HCT116 (cell line): ENCODE measurements around the gene PLAGL2. TPM values are rescaled to one million over a fixed set of nuclear protein-coding genes. Genes with fewer than 3 reads are reported as not detected.

Source experiments
- ATAC-seq: fragments of 200-7000 bp; cut with Tn5 transposase; 2 replicates; pipeline ENCODE4 v1.9.1; 2020; ENCODE audit warnings: mild to moderate bottlenecking, moderate library complexity
- BruUV-seq: library from RNA; stranded (reverse); fragments of 400-500 nt; replicated peaks from 2 replicates; lab custom pipeline; 2021; lab: Mats Ljungman, UMichigan
- CTCF ChIA-PET: fragments of 300-600 bp; sonication (Branson Sonifier 250); formaldehyde crosslinking; loops from one replicate; lab custom pipeline; 2021; ENCODE audit warnings: antibody characterized with exemption; lab: Charles Lee
- POLR2A ChIA-PET: fragments of 300-600, 350-600 bp; sonication (Branson Sonifier 250); formaldehyde crosslinking; loops from one replicate; lab custom pipeline; 2021; ENCODE audit warnings: antibody characterized with exemption; lab: Charles Lee
- RAD21 ChIA-PET, 2 experiments: fragments of 300-600 bp; sonication (Branson Sonifier 250); formaldehyde crosslinking; loops; one replicate each; lab custom pipeline; 2023; ENCODE audit warnings: low total read pairs in 2 of 2; ENCODE audit not compliant: uncharacterized antibody in 2 of 2, unreplicated experiment in 2 of 2, low non-redundant PET in 1 of 2; lab: Charles Lee
- DNase-seq: peaks from one replicate; pipeline ENCODE4 v3.0.0-alpha.2; 2010; ENCODE audit warnings: low read depth, low spot score
- H2AFZ ChIP-seq: fragments of 200-600 bp; shearing (Covaris generic), sonication (generic); 2 replicates; pipeline ENCODE4 v1.6.1; 2017; ENCODE audit warnings: low read depth, mixed run types, mixed read lengths, antibody characterized with exemption, low read length; ENCODE audit not compliant: poor library complexity, severe bottlenecking
- H3K27ac ChIP-seq: 2 replicates; pipeline ENCODE4 v1.5.1; 2012; ENCODE audit warnings: low read depth, low read length
- H3K27me3 ChIP-seq: fragments of 200-600 bp; sonication (generic); 2 replicates; pipeline ENCODE4 v1.6.1; 2016; ENCODE audit warnings: mixed run types, low read length, mixed read lengths; ENCODE audit not compliant: insufficient read depth
- H3K36me3 ChIP-seq, 2 experiments: fragments of 200-500 bp in 1 of 2; fragments of 200-600 bp in 1 of 2; sonication (Bioruptor generic) in 1 of 2; sonication (generic) in 1 of 2; 2 replicates each; pipeline versions ENCODE4 v1.5.1 to v1.6.1; 2014 to 2016; ENCODE audit warnings: low read length in 2 of 2, inconsistent platforms in 1 of 2, mixed read lengths in 1 of 2, mixed run types in 1 of 2; ENCODE audit not compliant: insufficient read depth in 2 of 2, control insufficient read depth in 1 of 2
- H3K4me1 ChIP-seq, 2 experiments: fragments of 200-600 bp in 1 of 2; sonication (generic) in 1 of 2; 2 replicates each; pipeline versions ENCODE4 v1.5.1 to v1.6.1; 2012 to 2017; ENCODE audit warnings: low read length in 2 of 2, inconsistent platforms in 1 of 2, mild to moderate bottlenecking in 1 of 2, mixed read lengths in 1 of 2, mixed run types in 1 of 2, moderate library complexity in 1 of 2; ENCODE audit not compliant: insufficient read depth in 2 of 2, control insufficient read depth in 1 of 2
- H3K4me2 ChIP-seq: fragments of 200-600 bp; sonication (generic); 2 replicates; pipeline ENCODE4 v1.6.1; 2017; ENCODE audit warnings: mixed run types, low read length, mixed read lengths
- H3K4me3 ChIP-seq, 2 experiments: fragments of 200-600 bp in 1 of 2; sonication (generic) in 1 of 2; replicated peaks in 1 of 2; 2 replicates each; pipeline ENCODE4 v1.5.1; 2011 to 2016; ENCODE audit warnings: low read length in 2 of 2, control low read depth in 1 of 2, low read depth in 1 of 2, mild to moderate bottlenecking in 1 of 2, mixed read lengths in 1 of 2, mixed run types in 1 of 2
- H3K79me2 ChIP-seq: fragments of 200-600 bp; sonication (generic); 2 replicates; pipeline ENCODE4 v1.6.1; 2017; ENCODE audit warnings: mild to moderate bottlenecking, mixed run types, low read length, moderate library complexity, mixed read lengths; ENCODE audit not compliant: insufficient read depth
- H3K9ac ChIP-seq: fragments of 200-600 bp; sonication (generic); 2 replicates; pipeline ENCODE4 v1.6.1; 2016; ENCODE audit warnings: low read length, mixed read lengths
- H3K9me2 ChIP-seq: fragments of 200-600 bp; sonication (generic), shearing (Covaris generic); 2 replicates; pipeline ENCODE4 v1.6.1; 2017; ENCODE audit warnings: mixed run types, mild to moderate bottlenecking, moderate library complexity; ENCODE audit not compliant: insufficient read depth
- H3K9me3 ChIP-seq, 2 experiments: fragments of 200-500 bp in 1 of 2; fragments of 200-600 bp in 1 of 2; sonication (Bioruptor generic) in 1 of 2; sonication (generic) in 1 of 2; 2 replicates each; pipeline ENCODE4 v1.6.1; 2014 to 2017; ENCODE audit warnings: low read length in 2 of 2, mixed read lengths in 2 of 2, inconsistent platforms in 1 of 2, low read depth in 1 of 2, mild to moderate bottlenecking in 1 of 2, mixed run types in 1 of 2, moderate library complexity in 1 of 2; ENCODE audit not compliant: control insufficient read depth in 1 of 2, insufficient read depth in 1 of 2
- H4K20me1 ChIP-seq: fragments of 200-600 bp; sonication (generic), shearing (Covaris generic); 2 replicates; pipeline ENCODE4 v1.6.1; 2017; ENCODE audit warnings: mixed run types, mild to moderate bottlenecking, moderate library complexity; ENCODE audit not compliant: insufficient read depth
- CBX3 ChIP-seq: IDR thresholded peaks from 2 replicates; pipeline ENCODE4 v1.6.1; 2012; ENCODE audit warnings: low read depth
- CEBPB ChIP-seq: IDR thresholded peaks from 2 replicates; pipeline ENCODE4 v1.6.1; 2012; ENCODE audit warnings: low read depth
- EGR1 ChIP-seq: IDR thresholded peaks from 2 replicates; pipeline ENCODE4 v1.6.1; 2012; ENCODE audit warnings: low read depth
- ELF1 ChIP-seq: IDR thresholded peaks from 2 replicates; pipeline ENCODE4 v1.6.1; 2012; ENCODE audit warnings: low read depth, borderline replicate concordance
- EZH2 ChIP-seq: fragments of 200-600 bp; sonication (generic); IDR thresholded peaks from 2 replicates; pipeline ENCODE4 v1.6.1; 2017; ENCODE audit warnings: antibody characterized with exemption, mixed run types
- EZH2phosphoT487 ChIP-seq: fragments of 200-600 bp; IDR thresholded peaks from 2 replicates; pipeline ENCODE4 v1.6.1; 2018; ENCODE audit warnings: antibody characterized with exemption, borderline replicate concordance
- FOSL1 ChIP-seq: IDR thresholded peaks from 2 replicates; pipeline ENCODE4 v1.6.1; 2012; ENCODE audit warnings: low read depth
- JUND ChIP-seq: IDR thresholded peaks from 2 replicates; pipeline ENCODE4 v1.6.1; 2012
- POLR2A ChIP-seq: IDR thresholded peaks from 2 replicates; pipeline ENCODE4 v1.7.0; 2011; ENCODE audit warnings: borderline replicate concordance; ENCODE audit not compliant: insufficient read depth, insufficient read length; ENCODE audit errors: extremely low read depth
- POLR2AphosphoS5 ChIP-seq: IDR thresholded peaks from 2 replicates; pipeline ENCODE4 v1.6.1; 2011; ENCODE audit warnings: mild to moderate bottlenecking, low read depth, low read length, moderate library complexity
- RAD21 ChIP-seq: IDR thresholded peaks from 2 replicates; pipeline ENCODE4 v1.6.1; 2012; ENCODE audit warnings: low read depth, mild to moderate bottlenecking
- SP1 ChIP-seq: IDR thresholded peaks from 2 replicates; pipeline ENCODE4 v1.6.1; 2012; ENCODE audit warnings: low read depth
- SRF ChIP-seq: IDR thresholded peaks from 2 replicates; pipeline ENCODE4 v1.6.1; 2012; ENCODE audit warnings: low read depth
- YY1 ChIP-seq: IDR thresholded peaks from 2 replicates; pipeline ENCODE4 v1.6.1; 2011; ENCODE audit warnings: low read length, low read depth, moderate library complexity, mild to moderate bottlenecking; ENCODE audit not compliant: insufficient replicate concordance; ENCODE audit errors: extremely low read depth
- ZFX ChIP-seq: fragments of 450-650 bp; IDR thresholded peaks from 2 replicates; pipeline ENCODE4 v1.6.1; 2017
- ZNF274 ChIP-seq: fragments of 200-500 bp; sonication (Bioruptor generic); IDR thresholded peaks from 2 replicates; pipeline ENCODE4 v1.6.1; 2014; ENCODE audit warnings: mild to moderate bottlenecking, low read depth, low read length, inconsistent platforms
- intact Hi-C: fragments of 100-400 bp; cut with micrococcal nuclease; formaldehyde crosslinking; loops from 2 replicates; pipeline ENCODE4 v1.10.0; 2022
- total RNA-seq: library from RNA; stranded (reverse); gene quantifications from one replicate; pipeline ENCODE4 v1.2.1, GENCODE V29; 2021; ENCODE audit not compliant: unreplicated experiment
- TF ChIP-seq, protein P1 (sequence below): IDR thresholded peaks from 2 replicates; pipeline ENCODE4 v1.6.1; 2011; ENCODE audit warnings: mild to moderate bottlenecking, low read length, moderate library complexity; ENCODE audit not compliant: insufficient replicate concordance; ENCODE audit errors: extremely low read depth
- TF ChIP-seq, protein P2 (sequence below): IDR thresholded peaks from 2 replicates; pipeline ENCODE4 v1.6.1; 2012

Gene PLAGL2
- total RNA-seq, 1 experiment from 2014 or later, result 18.3 TPM

DNA sequence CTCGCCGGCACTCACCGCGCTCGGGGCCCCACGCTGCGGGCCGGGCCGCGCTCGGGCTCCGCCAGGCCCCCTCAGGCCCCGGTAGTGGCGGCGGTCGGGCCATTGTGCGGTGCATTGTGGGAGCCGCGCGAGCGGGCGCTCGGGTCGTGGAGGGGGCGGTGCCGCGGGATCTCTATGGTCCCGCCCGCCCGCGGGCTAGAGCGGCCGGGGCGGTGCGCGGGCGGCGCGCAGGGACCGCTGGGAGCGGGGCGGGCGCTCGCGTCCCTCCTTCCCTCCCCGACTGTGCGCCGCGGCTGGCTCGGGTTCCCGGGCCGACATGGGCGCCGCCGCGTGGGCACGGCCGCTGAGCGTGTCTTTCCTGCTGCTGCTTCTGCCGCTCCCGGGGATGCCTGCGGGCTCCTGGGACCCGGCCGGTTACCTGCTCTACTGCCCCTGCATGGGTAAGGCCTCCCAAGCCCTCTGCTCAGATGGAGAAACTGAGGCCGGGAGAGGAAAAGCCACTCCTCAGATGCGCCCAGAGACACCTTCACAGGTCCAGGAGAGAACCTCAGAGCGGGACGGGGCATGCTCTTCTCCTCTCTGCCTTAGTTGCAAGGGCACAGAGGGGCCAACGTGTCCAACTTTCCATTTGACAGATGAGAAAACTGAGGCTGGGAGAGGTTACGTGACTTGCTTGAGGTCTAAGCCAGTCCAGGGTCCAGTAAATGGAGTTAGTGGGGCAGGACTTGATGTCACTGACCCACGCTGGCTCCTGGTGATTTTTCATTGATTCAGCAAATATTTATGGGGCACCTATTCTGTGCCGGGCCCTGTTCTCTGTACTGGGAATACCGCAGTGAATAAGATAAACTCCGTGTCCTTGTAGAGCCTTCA is at the start of gene PLAGL2, which contains the start of gene POFUT1 (continued):
- TF ChIP-seq JUND (no peak), ZNF274 (no peak), SRF (no peak), SP1 (no peak; the same call in 1 of the 2 replicates), FOSL1 (no peak), POLR2A (no peak), CEBPB (no peak)

DNA sequence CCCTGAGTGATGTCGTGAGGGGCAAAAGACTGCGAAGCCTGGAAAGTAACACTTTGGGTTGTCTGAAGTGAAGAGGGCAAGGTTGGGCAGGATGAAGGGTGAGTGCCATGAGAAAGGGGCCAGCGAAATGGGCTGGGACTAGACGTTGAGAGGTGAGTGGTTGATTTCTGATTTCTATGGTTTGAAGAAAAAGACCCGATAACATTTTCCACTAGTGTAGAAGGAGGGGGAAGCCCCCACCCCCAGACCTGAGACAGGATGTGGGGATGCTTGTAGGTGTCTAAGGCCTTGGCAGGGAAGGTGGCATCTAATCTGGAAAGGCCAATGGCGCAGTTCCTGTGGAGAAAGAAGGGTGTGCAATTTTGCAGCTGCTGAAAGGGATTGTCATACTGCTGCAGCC is 44.6 kb upstream of the PLAGL2 start:
- TF ChIP-seq ELF1, result no peak
- DNase-seq (no peak), ATAC-seq (no peak)
- ChIA-PET CTCF (no interaction called here), RAD21 (no interaction called here), POLR2A (no interaction called here)
- Histone ChIP-seq H3K4me2 (no peak overlapping the region), H3K4me3 (no peak overlapping the region), H4K20me1 (no peaks in the 10 kb centered on the region), H2AFZ (no peak overlapping the region), H3K27ac (no peak overlapping the region), H3K9ac (no peak overlapping the region), H3K9me3 (no peaks in the 10 kb centered on the region), H3K27me3 (no peaks in the 10 kb centered on the region), H3K79me2 (no peaks in the 10 kb centered on the region), H3K4me1 (peaks cover 4 to 6% of the 10 kb centered on the region in 2 experiments; a peak in 3 of 4 replicates), H3K9me2 (no peaks in the 10 kb centered on the region), H3K36me3 (no peaks in the 10 kb centered on the region)
- intact Hi-C loops, result no loop called here
- no TSS peak for BruUV-seq

DNA sequence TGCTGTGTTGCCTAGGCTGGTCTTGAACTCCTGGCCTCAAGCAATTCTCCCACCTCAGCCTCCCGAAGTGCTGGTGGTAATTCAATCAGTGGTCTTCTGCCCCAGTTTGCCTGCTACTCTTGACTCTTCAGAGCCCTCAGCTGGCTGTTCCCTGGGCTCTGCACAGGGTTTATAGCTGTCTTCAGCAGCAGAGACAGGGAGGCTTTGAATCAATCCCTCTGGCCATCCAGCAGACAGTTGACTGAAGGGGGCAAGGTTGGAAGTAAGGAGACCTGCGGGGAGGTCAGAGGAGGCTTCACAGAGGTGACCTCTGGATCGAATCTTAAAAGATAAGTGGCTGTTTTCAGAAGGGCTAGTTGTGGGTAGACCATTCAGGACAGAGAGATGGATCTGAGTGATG is 43.9 kb upstream of the PLAGL2 start:
- CTCF ChIA-PET, result no interaction called here
- intact Hi-C loops, result no loop called here
- no TSS peak for BruUV-seq
- Histone ChIP-seq H3K36me3 (no peaks in the 10 kb centered on the region), H3K9me3 (no peaks in the 10 kb centered on the region), H3K79me2 (no peaks in the 10 kb centered on the region), H2AFZ (no peak overlapping the region), H3K4me3 (no peak overlapping the region), H3K9me2 (no peaks in the 10 kb centered on the region), H4K20me1 (no peaks in the 10 kb centered on the region), H3K4me1 (peaks cover 4 to 6% of the 10 kb centered on the region in 2 experiments; a peak in 3 of 4 replicates), H3K27ac (no peak overlapping the region), H3K4me2 (no peak overlapping the region), H3K27me3 (no peaks in the 10 kb centered on the region), H3K9ac (no peak overlapping the region)
- ATAC-seq, result no peak
- no peak for DNase-seq
- POLR2A ChIA-PET, result no interaction called here
- RAD21 ChIA-PET, result no interaction called here
- TF ChIP-seq ZFX (no peak), EZH2phosphoT487 (no peak), RAD21 (no peak), POLR2A (no peak), CBX3 (no peak), JUND (no peak), POLR2AphosphoS5 (no peak), FOSL1 (no peak), ZNF274 (no peak), EGR1 (no peak), YY1 (no peak), EZH2 (no peak), ELF1 (no peak)
- TF ChIP-seq, protein P1, sequence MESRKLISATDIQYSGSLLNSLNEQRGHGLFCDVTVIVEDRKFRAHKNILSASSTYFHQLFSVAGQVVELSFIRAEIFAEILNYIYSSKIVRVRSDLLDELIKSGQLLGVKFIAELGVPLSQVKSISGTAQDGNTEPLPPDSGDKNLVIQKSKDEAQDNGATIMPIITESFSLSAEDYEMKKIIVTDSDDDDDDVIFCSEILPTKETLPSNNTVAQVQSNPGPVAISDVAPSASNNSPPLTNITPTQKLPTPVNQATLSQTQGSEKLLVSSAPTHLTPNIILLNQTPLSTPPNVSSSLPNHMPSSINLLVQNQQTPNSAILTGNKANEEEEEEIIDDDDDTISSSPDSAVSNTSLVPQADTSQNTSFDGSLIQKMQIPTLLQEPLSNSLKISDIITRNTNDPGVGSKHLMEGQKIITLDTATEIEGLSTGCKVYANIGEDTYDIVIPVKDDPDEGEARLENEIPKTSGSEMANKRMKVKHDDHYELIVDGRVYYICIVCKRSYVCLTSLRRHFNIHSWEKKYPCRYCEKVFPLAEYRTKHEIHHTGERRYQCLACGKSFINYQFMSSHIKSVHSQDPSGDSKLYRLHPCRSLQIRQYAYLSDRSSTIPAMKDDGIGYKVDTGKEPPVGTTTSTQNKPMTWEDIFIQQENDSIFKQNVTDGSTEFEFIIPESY, result no peak
- TF ChIP-seq, protein P2, sequence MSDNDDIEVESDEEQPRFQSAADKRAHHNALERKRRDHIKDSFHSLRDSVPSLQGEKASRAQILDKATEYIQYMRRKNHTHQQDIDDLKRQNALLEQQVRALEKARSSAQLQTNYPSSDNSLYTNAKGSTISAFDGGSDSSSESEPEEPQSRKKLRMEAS, result no peak
